Endodermal cell (in vitro differentiated cells): ENCODE results near the gene MARCHF3. TPM values are rescaled to one million over a fixed set of nuclear protein-coding genes. Genes with fewer than 3 reads are reported as not detected.

ENCODE experiments used
- DNase-seq: peaks from one replicate; pipeline ENCODE4 v3.0.0-alpha.2; 2017
- H3K27ac ChIP-seq: 2 replicates; pipeline ENCODE4 v1.5.1; 2013; ENCODE audit warnings: mild to moderate bottlenecking, low read depth, low read length, moderate library complexity
- H3K27me3 ChIP-seq: 2 replicates; pipeline ENCODE4 v1.6.1; 2013; ENCODE audit warnings: mild to moderate bottlenecking, low read length, moderate library complexity; ENCODE audit not compliant: insufficient read depth, control insufficient read depth, poor library complexity, severe bottlenecking
- H3K36me3 ChIP-seq: 2 replicates; pipeline ENCODE4 v1.7.0; 2013; ENCODE audit warnings: mild to moderate bottlenecking, low read length, moderate library complexity; ENCODE audit not compliant: control insufficient read depth, insufficient read depth
- H3K4me1 ChIP-seq: one replicate; pipeline ENCODE4 v1.7.0; 2013; ENCODE audit warnings: low read length; ENCODE audit not compliant: control insufficient read depth, insufficient read depth
- H3K4me3 ChIP-seq: 2 replicates; pipeline ENCODE4 v1.5.1; 2013; ENCODE audit warnings: mild to moderate bottlenecking, low read length, moderate library complexity
- H3K9ac ChIP-seq: 2 replicates; pipeline ENCODE4 v1.6.1; 2013; ENCODE audit warnings: mild to moderate bottlenecking, low read length, moderate library complexity; ENCODE audit not compliant: poor library complexity, severe bottlenecking; ENCODE audit errors: extremely low read depth
- H3K9me3 ChIP-seq: 2 replicates; pipeline ENCODE4 v1.6.1; 2013; ENCODE audit warnings: mild to moderate bottlenecking, low read length, moderate library complexity; ENCODE audit not compliant: control insufficient read depth
- H3K27ac Mint-ChIP-seq: 2 replicates; pipeline ENCODE4 v1.8.0; 2020; ENCODE audit warnings: mixed read lengths
- H3K27me3 Mint-ChIP-seq: 2 replicates; pipeline ENCODE4 v1.8.0; 2021; ENCODE audit warnings: mild to moderate bottlenecking, mixed read lengths; ENCODE audit not compliant: insufficient read depth
- H3K36me3 Mint-ChIP-seq: 2 replicates; pipeline ENCODE4 v1.8.0; 2020; ENCODE audit warnings: low read depth, mixed read lengths
- H3K4me1 Mint-ChIP-seq: 2 replicates; pipeline ENCODE4 v1.8.0; 2020; ENCODE audit warnings: mixed read lengths
- H3K4me3 Mint-ChIP-seq: 2 replicates; pipeline ENCODE4 v1.8.0; 2020; ENCODE audit warnings: mild to moderate bottlenecking, moderate library complexity, mixed read lengths
- H3K9me3 Mint-ChIP-seq: 2 replicates; pipeline ENCODE4 v1.8.0; 2020; ENCODE audit warnings: mild to moderate bottlenecking, mixed read lengths
- CTCF ChIP-seq: fragments of 200-600 bp; sonication (generic); conservative IDR thresholded peaks from 2 replicates; pipeline ENCODE4 v1.5.0; 2021; ENCODE audit warnings: antibody characterized with exemption, mild to moderate bottlenecking
- WGBS, 2 experiments: methylation state at CpG; one replicate each; pipeline versions ENCODE4 v1.1.5 to v1.1.7; 2013; ENCODE audit warnings: missing lambda C conversion rate in 2 of 2, mixed read lengths in 1 of 2; ENCODE audit not compliant: insufficient coverage in 1 of 2, insufficient read length in 1 of 2; 5-methylcytosine and 5-hydroxymethylcytosine counted together
- long read RNA-seq, 4 experiments: library from polyadenylated mRNA in 2 of 4; library from RNA in 1 of 4; library from capped mRNA in 1 of 4; stranded (forward) in 3 of 4; unstranded in 1 of 4; transcript quantifications; one replicate each; pipeline ENCODE4 v2.0.0, GENCODE V29; 2020 to 2021; ENCODE audit warnings: inconsistent platforms in 1 of 4
- polyA plus RNA-seq, 2 experiments: library from polyadenylated mRNA; stranded (reverse); fragments of 50-300 nt; gene quantifications; one replicate each; pipeline ENCODE4 v1.2.3, GENCODE V29; 2013
- total RNA-seq, 2 donors: library from RNA; stranded (reverse); fragmentation: NEBNext Ultra II Directional in 1 of 2; extraction: Animal tissue kit (Norgen Biotek cat#: 25700) in 1 of 2; gene quantifications; 2 replicates in 1 of 2; 3 replicates in 1 of 2; pipeline ENCODE4 v1.2.1, GENCODE V29; 2021

Gene MARCHF3
- total RNA-seq: 10 to 100 TPM in 1 of 2 donors, 1 to 10 TPM in 1; 4.4 to 11.3 TPM
- 6.3 TPM for polyA plus RNA-seq (2013, experiment 1 of 2)
- polyA plus RNA-seq (2013, experiment 2 of 2): 5.6 TPM
- long read RNA-seq, experiment 1: 0 reads
- long read RNA-seq, experiment 2, full-length matches to known transcripts: 8 of 10 reads
- long read RNA-seq, experiment 2, partial matches to known transcripts: 0 of 10 reads
- long read RNA-seq, experiment 2, other reads (novel, unspliced or antisense): 2 of 10 reads
- long read RNA-seq, experiment 3, full-length matches to known transcripts: 29 of 42 reads
- long read RNA-seq, experiment 3, partial matches to known transcripts: 2 of 42 reads
- long read RNA-seq, experiment 3, other reads (novel, unspliced or antisense): 11 of 42 reads
- long read RNA-seq, experiment 4, full-length matches to known transcripts: 7 of 13 reads
- long read RNA-seq, experiment 4, partial matches to known transcripts: 3 of 13 reads
- long read RNA-seq, experiment 4, other reads (novel, unspliced or antisense): 3 of 13 reads

GRCh38 chr5:127030259-127031146 lies at the start of gene MARCHF3:
MARCHF3 (minus strand) TSS chr5:127030558; CDS start chr5:126918171, 112,387 bp downstream.
- peaks cover 13% of the 10 kb centered on the region for H3K4me1 ChIP-seq
- no peaks in the 10 kb centered on the region for H3K36me3 ChIP-seq
- H3K27ac ChIP-seq: no peak within 1 kb of the TSS
- H3K9ac ChIP-seq: peak within 1 kb of the TSS; percentile 56
- H3K27me3 ChIP-seq: peaks cover 13% of the 10 kb centered on the region
- peak; percentile 98 for DNase-seq
- no peaks in the 10 kb centered on the region for H3K9me3 Mint-ChIP-seq
- H3K9me3 ChIP-seq: no peaks in the 10 kb centered on the region
- peak within 1 kb of the TSS; percentile 93 for H3K4me3 ChIP-seq
- peaks cover 51% of the 10 kb centered on the region for H3K27me3 Mint-ChIP-seq
- H3K27ac Mint-ChIP-seq: peak within 1 kb of the TSS; percentile 78
- peak within 1 kb of the TSS; percentile 71 for H3K4me3 Mint-ChIP-seq
- WGBS, 2 experiments: 0% methylated on average over 48 to 97 of the region's 97 CpGs
- peaks cover 19% of the 10 kb centered on the region for H3K4me1 Mint-ChIP-seq
- TF ChIP-seq CTCF: peak; percentile 57
- H3K36me3 Mint-ChIP-seq: no peaks in the 10 kb centered on the region

- peak; percentile 90 for DNase-seq
- TF ChIP-seq CTCF: no peak
- no peaks in the 10 kb centered on the region for H3K27me3 Mint-ChIP-seq
- H3K4me1 Mint-ChIP-seq: peaks cover 52% of the 10 kb centered on the region
- Histone ChIP-seq H3K9ac (no peak overlapping the region), H3K27ac (peak overlapping the region; percentile 14), H3K4me1 (peaks cover 22% of the 10 kb centered on the region), H3K4me3 (no peak overlapping the region), H3K27me3 (no peaks in the 10 kb centered on the region), H3K36me3 (no peaks in the 10 kb centered on the region), H3K9me3 (no peaks in the 10 kb centered on the region)
- no peaks in the 10 kb centered on the region for H3K36me3 Mint-ChIP-seq
- H3K27ac Mint-ChIP-seq: peak overlapping the region; percentile 50
- H3K4me3 Mint-ChIP-seq: peak overlapping the region; percentile 3
- WGBS, 2 experiments: 7% methylated on average over 2 to 9 of the region's 9 CpGs
- H3K9me3 Mint-ChIP-seq: no peaks in the 10 kb centered on the region
These were observed 49.7 kb upstream of the MARCHF3 start for GRCh38 chr5:127079994-127080491.

- H3K27me3 Mint-ChIP-seq: no peaks in the 10 kb centered on the region
- no peak overlapping the region for H3K27ac ChIP-seq
- no peaks in the 10 kb centered on the region for H3K9me3 ChIP-seq
- peak overlapping the region; percentile 60 for H3K27ac Mint-ChIP-seq
- H3K9me3 Mint-ChIP-seq: no peaks in the 10 kb centered on the region
- H3K9ac ChIP-seq: peak overlapping the region; percentile 17
- TF ChIP-seq CTCF: no peak
- peaks cover 26% of the 10 kb centered on the region for H3K4me1 ChIP-seq
- H3K4me3 ChIP-seq: peak overlapping the region; percentile 20
- H3K4me1 Mint-ChIP-seq: peaks cover 63% of the 10 kb centered on the region
- WGBS, 2 experiments: 25% methylated on average over 1 of the region's 1 CpG; no CpG with 5 or more reads in 1 of the 2 experiments
- H3K4me3 Mint-ChIP-seq: no peak overlapping the region
- no peaks in the 10 kb centered on the region for H3K36me3 Mint-ChIP-seq
- DNase-seq: no peak
- H3K27me3 ChIP-seq: no peaks in the 10 kb centered on the region
- no peaks in the 10 kb centered on the region for H3K36me3 ChIP-seq
These were observed 47.0 kb upstream of the MARCHF3 start for GRCh38 chr5:127077366-127077765.
